HG03066 (cell line): Measurements from ENCODE around the gene SUMO4.

Experiments
- ATAC-seq: cut with Tn5 transposase; IDR thresholded peaks from one replicate; pipeline ENCODE4 v1.9.1; 2021; ENCODE audit warnings: low read depth; ENCODE audit not compliant: unreplicated experiment

The SUMO4 gene

DNA sequence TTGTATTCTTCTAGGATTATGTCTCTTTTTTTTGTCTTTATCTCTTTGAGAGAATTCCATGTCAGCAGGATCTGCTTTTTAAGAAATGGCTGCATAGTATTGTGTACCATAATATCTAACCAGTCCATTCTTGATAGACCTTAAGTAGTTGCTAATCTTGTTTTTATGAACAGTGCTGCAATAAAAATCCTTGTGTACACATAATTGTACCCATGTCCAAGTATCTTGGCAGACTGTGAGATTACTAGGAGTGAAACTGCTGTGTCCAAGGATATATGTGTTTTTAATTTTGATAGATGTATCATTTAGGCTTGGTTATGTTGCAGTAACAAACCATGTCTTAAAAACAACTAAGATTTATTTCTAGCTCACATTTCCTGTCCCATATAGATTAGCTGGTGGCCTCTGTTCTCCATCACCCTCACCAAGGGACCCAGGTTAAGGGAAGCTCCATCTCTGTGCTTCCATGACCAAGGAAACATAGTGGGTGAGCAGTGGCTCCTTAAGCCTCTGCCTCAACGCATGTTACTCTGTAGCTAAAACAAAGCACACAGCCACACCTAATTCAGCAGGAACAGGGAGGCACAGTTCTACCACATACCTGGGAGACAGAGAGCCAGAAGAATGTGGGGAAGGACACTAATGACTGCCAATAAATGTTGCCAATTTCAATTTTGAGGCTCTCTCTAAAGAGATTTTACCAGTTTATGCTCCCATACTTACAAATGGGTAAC is 12.1 kb upstream of the SUMO4 start:
- no peak for ATAC-seq

DNA sequence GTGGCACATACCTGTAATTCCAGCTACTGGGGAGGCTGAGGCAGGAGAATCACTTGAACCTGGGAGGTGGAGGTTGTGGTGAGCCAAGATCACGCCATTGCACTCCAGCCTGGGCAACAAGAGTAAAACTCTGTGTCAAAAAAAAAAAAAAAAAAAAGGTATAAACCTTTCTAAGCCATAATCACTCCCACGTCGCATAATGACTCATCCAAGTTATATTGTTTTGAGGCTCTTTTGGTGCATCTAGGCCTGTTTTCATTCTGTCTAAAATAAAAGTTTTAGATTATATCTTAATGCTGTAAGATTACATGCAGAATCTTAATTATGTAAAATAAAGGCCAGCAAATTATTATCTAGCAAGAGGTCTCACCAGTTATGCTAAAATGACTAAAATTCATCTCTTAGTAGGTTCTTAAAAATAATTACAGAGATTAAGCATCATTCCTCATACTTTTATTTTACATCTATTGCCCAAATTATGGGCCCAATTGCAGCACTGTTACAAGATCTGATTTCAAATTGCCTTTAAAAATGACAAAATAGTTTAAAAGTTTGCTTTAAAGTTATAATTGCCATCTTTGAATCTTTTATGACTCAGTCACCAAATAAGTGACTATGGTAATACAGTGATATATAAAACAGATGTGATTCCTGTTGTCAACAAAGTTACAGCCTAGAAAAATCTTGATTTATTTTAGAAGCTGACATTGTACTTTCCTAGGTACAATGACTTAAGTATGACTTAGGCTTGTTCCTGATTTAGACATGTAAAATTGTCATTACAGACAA is 10.4 kb upstream of the SUMO4 start:
- no peak for ATAC-seq

DNA sequence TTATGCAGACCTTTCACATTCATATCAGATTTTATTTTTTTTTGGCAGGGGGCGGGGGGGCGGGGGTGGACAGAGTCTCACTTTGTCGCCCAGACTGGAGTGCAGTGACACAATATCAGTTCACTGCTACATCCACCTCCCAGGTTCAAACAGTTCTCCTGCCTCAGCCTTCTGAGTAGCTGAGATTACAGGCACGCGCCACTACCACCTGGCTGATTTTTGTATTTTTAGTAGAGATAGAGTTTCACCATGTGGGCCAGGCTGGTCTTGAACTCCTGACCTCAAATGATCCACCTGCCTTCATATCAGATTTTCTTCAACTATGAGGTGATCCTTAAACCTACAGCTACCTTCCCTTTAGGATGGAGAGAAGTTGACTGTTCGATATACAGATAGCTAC is 8.0 kb upstream of the SUMO4 start:
- ATAC-seq = no peak

GRCh38 chr6:149392535-149392934 is 7.5 kb upstream of the SUMO4 start:
- no peak for ATAC-seq

GRCh38 chr6:149393002-149393679 is 6.9 kb upstream of the SUMO4 start:
- ATAC-seq = no peak

DNA sequence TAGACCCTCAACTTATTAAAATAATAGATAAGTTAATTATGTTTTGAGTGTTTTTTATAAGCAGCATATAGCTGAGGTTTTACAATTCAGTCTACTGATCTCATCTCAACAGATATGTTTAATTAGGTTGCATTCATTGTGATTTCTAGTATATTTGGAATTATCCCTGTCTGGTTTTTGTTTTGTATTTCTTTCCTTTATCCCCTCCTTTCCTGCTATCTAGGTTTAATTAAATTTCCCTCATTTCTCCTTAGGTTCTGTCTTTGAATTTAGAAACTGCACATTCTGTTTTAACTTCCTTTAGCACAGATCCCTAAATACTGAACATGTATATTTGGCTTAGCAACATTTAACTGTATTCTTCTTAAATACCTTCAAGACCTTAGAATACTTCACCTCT is 4.9 kb upstream of the SUMO4 start:
- no peak for ATAC-seq

GRCh38 chr6:149397384-149397783 is 2.7 kb upstream of the SUMO4 start:
- no peak for ATAC-seq

- no peak for ATAC-seq
Measured at GRCh38 chr6:149403534-149403933, 3.5 kb downstream of the SUMO4 start.

DNA sequence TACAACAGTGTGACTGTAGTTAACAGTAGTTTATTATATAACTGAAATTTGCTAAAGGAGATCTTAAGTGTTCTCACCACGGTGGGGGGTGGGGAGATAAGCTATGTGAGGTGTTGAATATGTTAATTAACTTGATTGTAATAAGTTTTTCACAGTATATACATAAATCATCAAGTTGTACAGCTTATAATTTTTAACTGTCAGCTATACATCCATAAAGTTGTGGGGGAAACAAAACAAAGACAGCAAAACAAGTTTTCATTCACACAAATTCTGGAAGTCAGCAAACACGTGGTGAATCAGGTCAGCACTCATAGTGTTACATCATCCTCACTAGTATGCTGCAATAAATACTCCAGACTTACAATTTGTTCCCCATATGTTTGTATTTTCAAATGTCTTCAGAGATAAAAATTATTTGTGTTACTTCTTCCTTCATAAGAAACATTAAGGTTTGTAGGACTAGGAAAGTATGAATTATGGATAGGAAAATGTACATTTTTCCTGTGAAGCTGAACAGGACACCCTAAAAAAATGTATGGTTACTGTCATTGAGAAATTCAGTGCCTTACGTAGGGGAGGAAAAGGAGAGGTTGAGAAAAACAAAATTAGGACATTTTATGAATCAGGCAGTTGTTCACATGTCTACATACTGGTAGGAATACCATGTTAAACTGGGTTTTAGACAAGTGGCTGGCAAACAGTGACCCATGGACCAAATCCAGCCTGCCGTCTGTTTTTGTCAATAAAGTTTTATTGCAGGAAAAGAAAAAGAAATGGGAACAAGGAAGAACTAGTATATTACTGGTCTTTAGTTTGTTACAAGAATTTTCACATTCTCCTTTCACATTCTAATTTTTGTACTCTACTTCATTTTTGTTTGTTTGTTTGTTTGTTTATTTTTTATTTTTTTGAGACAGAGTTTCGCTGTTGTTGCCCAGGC is 6.0 kb downstream of the SUMO4 start:
- no peak for ATAC-seq

GRCh38 chr6:149409617-149410016 is 9.6 kb downstream of the SUMO4 start:
- ATAC-seq = no peak

DNA sequence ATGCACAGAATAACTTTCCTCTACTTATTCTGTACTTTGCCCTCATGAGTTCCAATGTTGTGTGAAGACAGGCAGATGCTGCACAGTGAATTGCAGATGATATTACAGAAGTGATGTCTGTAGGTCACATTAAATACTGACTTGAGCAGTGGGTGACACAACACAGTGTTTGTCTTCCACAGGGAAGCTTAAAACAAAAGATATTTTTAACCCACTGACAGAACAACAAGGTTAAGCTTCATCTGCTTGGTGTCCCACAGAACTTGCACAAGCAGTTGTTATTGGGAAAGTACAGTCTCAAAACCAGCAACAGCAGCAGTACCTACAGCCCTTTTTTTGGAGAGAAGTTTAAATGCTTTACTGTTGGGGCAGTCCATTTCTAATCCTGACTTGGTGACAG is 10.5 kb downstream of the SUMO4 start:
- ATAC-seq = no peak

DNA sequence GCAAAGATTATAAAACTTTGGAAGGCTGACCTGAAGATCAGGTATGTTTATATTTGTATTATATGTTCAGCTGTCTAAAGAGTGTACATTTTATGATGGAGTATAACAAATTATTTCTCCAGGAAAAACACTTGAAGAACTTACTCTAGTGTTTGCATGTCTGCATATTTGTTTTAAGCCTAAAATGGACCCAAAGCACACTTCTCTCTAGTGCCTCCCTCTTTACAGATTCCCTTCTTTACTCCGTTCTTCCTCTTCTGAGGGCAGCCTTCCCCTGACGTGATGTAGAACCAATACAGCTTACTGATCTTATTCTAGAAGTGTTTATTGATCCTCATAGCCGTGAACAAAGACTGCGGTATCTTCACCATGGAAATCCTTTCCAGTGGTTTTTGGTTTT is 13.9 kb downstream of the SUMO4 start:
- no peak for ATAC-seq

DNA sequence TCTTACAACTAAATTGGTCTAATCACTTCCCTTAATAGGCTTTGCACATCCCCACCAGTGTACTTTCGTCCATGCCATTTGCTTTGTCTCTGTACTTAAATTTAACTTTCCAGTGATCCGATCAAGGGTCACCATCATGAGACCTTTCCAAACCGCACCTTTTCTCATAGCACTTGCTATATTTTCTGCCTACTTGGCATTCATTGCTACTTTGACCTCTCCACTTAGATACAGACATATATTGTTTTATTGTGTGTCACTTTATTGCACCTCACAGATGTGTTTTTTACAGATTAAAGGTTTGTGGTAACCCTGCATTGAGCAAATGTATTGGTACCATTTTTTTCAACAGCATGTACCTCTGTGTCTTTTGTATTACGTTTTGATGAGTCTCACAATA is 14.8 kb downstream of the SUMO4 start:
- no peak for ATAC-seq

GRCh38 chr6:149419696-149420404 is 19.8 kb downstream of the SUMO4 start:
- ATAC-seq = no peak

DNA sequence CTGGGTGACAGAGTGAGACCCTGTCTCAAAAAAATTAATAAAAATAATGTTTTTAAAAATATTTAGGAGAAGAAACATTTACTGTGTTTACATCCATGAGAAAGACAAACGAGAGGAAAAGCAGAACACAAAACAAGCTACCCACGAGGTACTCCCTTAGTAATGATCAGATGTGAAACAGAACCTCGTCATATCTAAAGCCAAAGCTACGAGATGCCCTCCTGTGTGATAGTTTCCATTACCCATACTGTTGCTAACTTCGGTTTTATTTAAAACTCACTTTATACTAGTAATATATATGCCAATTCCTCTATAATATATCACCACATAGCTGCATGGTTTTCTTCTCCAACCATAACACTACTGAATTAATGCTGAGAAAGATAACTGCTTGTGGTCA is 21.1 kb downstream of the SUMO4 start:
- no peak for ATAC-seq

DNA sequence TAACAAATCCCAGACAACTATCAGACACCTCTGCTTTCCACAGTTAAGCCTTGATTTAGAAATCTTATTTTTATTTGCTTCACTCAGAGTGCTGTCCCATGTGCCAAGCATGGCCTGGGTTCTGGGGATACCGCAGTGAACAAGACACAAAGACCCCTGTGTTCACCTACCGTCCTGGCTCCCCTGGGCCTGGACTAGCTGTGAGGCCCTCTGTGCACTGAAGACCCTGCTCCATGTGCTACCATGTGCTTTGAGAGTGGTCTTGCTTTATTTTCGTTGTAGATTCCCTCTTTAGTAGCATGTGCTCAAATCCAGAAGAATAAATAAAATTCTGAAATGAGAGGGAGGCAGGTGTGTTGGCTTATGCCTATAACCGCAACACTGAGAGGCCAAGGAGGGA is 22.5 kb downstream of the SUMO4 start:
- no peak for ATAC-seq

- no peak for ATAC-seq
Measured at GRCh38 chr6:149423964-149424440, 23.9 kb downstream of the SUMO4 start.

DNA sequence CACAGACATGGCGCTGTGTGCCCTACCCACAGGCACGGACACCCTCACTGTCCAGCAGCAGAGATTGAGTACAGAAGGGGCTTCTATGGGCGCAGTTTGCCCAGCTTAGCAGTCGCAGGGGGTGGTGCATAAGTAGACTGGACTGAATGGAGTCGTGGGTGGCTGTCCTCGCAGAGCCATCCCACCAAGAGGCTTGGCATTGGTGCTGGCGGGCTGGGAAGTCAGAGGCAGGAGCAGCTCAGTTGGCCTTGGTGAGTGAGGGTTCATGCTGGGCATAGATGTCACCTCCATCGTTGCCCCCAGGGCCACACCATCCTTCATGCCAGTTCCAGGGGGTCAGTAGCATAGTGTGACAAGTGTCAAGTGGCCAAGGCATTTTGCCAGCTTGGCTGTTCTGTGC is 25.2 kb downstream of the SUMO4 start:
- ATAC-seq = no peak

- no peak for ATAC-seq
Measured at GRCh38 chr6:149425754-149426153, 25.7 kb downstream of the SUMO4 start.

- no peak for ATAC-seq
Measured at GRCh38 chr6:149428606-149429005, 28.5 kb downstream of the SUMO4 start.
